ELF-1 (cell line): ENCODE data around the gene DHRS4L2.
"Not testable (repeated sequence)": the region's sequence is repeated elsewhere in the genome, so short reads cannot be mapped to it uniquely, and the experiment has no call there.

ENCODE experiments used
- DNase-seq: peaks from one replicate; pipeline ENCODE4 v3.0.0-alpha.2; 2016; ENCODE audit warnings: low read depth, low spot score

The DHRS4L2 gene

GRCh38 chr14:23973178-23973577 is 15.6 kb upstream of the DHRS4L2 start:
- not testable (repeated sequence) for DNase-seq

- DNase-seq: not testable (repeated sequence)
These were observed 14.7 kb upstream of the DHRS4L2 start for GRCh38 chr14:23974041-23974440.

GRCh38 chr14:23977208-23977607 is 11.5 kb upstream of the DHRS4L2 start:
- not testable (repeated sequence) for DNase-seq

GRCh38 chr14:23981951-23982813 is 6.5 kb upstream of the DHRS4L2 start:
- not testable (repeated sequence) for DNase-seq

- no peak for DNase-seq
These were observed 3.7 kb upstream of the DHRS4L2 start for GRCh38 chr14:23984891-23985602.

GRCh38 chr14:23988223-23988606 is 514 bp upstream of the DHRS4L2 start:
- DNase-seq: not testable (repeated sequence)

GRCh38 chr14:23989734-23990445 is 1.2 kb downstream of the DHRS4L2 start:
- DNase-seq: not testable (repeated sequence)

- not testable (repeated sequence) for DNase-seq
These were observed 2.2 kb downstream of the DHRS4L2 start for GRCh38 chr14:23990961-23991360.

GRCh38 chr14:23993042-23993441 is 4.3 kb downstream of the DHRS4L2 start:
- not testable (repeated sequence) for DNase-seq

GRCh38 chr14:23996009-23996408 is 7.3 kb downstream of the DHRS4L2 start:
- not testable (repeated sequence) for DNase-seq

- not testable (repeated sequence) for DNase-seq
These were observed 8.1 kb downstream of the DHRS4L2 start for GRCh38 chr14:23996825-23997224.

GRCh38 chr14:23999640-24000039 is 10.9 kb downstream of the DHRS4L2 start:
- DNase-seq: not testable (repeated sequence)

GRCh38 chr14:24001078-24001477 is 12.3 kb downstream of the DHRS4L2 start:
- DNase-seq: not testable (repeated sequence)

- not testable (repeated sequence) for DNase-seq
These were observed 12.9 kb downstream of the DHRS4L2 start for GRCh38 chr14:24001679-24002078.

GRCh38 chr14:24006471-24006816 is 17.7 kb downstream of the DHRS4L2 start:
- DNase-seq: not testable (repeated sequence)

- peak; percentile 36 for DNase-seq
These were observed 18.3 kb downstream of the DHRS4L2 start for GRCh38 chr14:24006817-24007652.

GRCh38 chr14:24011051-24011450 is 22.3 kb downstream of the DHRS4L2 start:
- no peak for DNase-seq

GRCh38 chr14:24012726-24013273 is 24.1 kb downstream of the DHRS4L2 start:
- DNase-seq: not testable (repeated sequence)

- DNase-seq: peak; percentile 83
These were observed 25.2 kb downstream of the DHRS4L2 start for GRCh38 chr14:24013654-24014514.

- DNase-seq: not testable (repeated sequence)
These were observed 27.0 kb downstream of the DHRS4L2 start for GRCh38 chr14:24015745-24016144.
